Tibial artery (tissue), 4 donors: ENCODE results near the gene BLM.
"Not testable (repeated sequence)": the region's sequence is repeated elsewhere in the genome, so short reads cannot be mapped to it uniquely, and the experiment has no call there.

Experiments
- DNase-seq, 2 donors: peaks; one replicate each; pipeline ENCODE4 v3.0.0-alpha.2; 2019
- H3K27ac ChIP-seq, 2 donors: fragments of 200-600 bp; sonication (generic) in 1 of 2; 1 replicate in 1 of 2; 2 replicates in 1 of 2; pipeline ENCODE4 v1.5.1; 2018 to 2019; ENCODE audit warnings: mild to moderate bottlenecking in 1 of 2
- H3K27me3 ChIP-seq, 2 donors: fragments of 200-600 bp; sonication (generic) in 1 of 2; one replicate each; pipeline versions ENCODE4 v1.5.1 to v1.6.0; 2016 to 2019
- H3K36me3 ChIP-seq, 3 donors: fragments of 200-600 bp; sonication (generic) in 2 of 3; one replicate each; pipeline ENCODE4 v1.5.1; 2016 to 2019; ENCODE audit warnings: mild to moderate bottlenecking in 2 of 3
- H3K4me1 ChIP-seq, 4 donors: fragments of 200-600 bp; sonication (generic) in 2 of 4; 1 replicate in 3 of 4; 2 replicates in 1 of 4; pipeline ENCODE4 v1.5.1; 2016 to 2019
- H3K4me3 ChIP-seq, 2 donors: fragments of 200-600 bp; sonication (generic) in 1 of 2; 1 replicate in 1 of 2; 2 replicates in 1 of 2; pipeline ENCODE4 v1.5.1; 2018 to 2019; ENCODE audit warnings: mild to moderate bottlenecking in 2 of 2
- H3K9me3 ChIP-seq, 3 donors: fragments of 200-600 bp; sonication (generic) in 1 of 3; one replicate each; pipeline ENCODE4 v1.5.1; 2016 to 2019
- intact Hi-C: fragments of 100-400 bp; cut with DNase I; formaldehyde crosslinking; loops from one replicate; pipeline ENCODE4 v1.15.0; 2023; ENCODE audit warnings: low total_unique reads
- TF ChIP-seq, protein P1 (sequence below), 2 experiments: fragments of 200-600 bp in 1 of 2; fragments of 450-650 bp in 1 of 2; IDR thresholded peaks; one replicate each; pipeline ENCODE4 v1.5.1; 2017 to 2019; ENCODE audit warnings: antibody characterized with exemption in 2 of 2, mild to moderate bottlenecking in 1 of 2, moderate library complexity in 1 of 2

The BLM gene

DNA sequence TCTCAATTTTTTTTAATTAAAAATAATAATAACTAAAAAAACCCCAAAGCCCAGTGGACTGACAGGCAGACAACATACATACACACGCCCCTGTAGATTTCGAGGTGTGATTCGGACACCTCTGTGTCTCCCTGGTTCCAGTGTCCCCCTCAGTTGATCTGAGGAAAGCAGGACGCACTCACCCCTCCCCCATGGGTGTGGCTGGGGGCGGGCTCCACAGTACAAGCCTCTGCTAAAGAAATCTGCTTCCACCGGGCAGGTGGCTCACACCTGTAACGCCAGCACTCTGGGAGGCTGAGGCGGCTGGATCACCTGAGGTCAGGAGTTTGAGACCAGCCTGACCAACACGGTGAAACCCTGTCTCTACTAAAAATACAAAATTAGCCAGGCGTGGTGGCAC, 33.8 kb upstream of the BLM start:
- Histone ChIP-seq H3K27me3 (no peaks in the 10 kb centered on the region), H3K27ac (no peak overlapping the region)
- DNase-seq: no peak

DNA sequence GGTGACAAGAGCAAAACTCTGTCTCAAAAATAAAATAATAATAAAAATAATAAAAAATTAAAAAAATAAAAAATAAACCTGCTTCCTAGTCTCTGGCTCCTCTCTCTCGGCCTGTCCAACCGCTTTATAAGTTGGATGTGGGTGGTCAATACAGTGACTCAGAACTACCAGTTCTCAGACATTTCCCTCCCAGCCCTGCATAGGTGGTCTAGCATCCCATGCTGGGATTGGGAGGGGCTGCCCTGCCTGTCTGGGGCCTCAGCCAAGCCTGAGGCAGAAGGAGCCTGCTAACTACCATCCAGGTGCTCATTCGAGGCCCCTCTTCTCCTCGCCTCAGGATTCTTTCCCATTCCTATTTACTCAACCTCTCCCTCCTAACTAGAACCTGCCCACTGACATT, 33.3 kb upstream of the BLM start:
- intact Hi-C loops: no loop called here
- no peak overlapping the region for H3K4me3 ChIP-seq
- no peaks in the 10 kb centered on the region for H3K36me3 ChIP-seq
- no peaks in the 10 kb centered on the region for H3K9me3 ChIP-seq
- peaks cover 0 to 29% (median 16%) of the 10 kb centered on the region in 4 donors for H3K4me1 ChIP-seq
- TF ChIP-seq, protein P1, sequence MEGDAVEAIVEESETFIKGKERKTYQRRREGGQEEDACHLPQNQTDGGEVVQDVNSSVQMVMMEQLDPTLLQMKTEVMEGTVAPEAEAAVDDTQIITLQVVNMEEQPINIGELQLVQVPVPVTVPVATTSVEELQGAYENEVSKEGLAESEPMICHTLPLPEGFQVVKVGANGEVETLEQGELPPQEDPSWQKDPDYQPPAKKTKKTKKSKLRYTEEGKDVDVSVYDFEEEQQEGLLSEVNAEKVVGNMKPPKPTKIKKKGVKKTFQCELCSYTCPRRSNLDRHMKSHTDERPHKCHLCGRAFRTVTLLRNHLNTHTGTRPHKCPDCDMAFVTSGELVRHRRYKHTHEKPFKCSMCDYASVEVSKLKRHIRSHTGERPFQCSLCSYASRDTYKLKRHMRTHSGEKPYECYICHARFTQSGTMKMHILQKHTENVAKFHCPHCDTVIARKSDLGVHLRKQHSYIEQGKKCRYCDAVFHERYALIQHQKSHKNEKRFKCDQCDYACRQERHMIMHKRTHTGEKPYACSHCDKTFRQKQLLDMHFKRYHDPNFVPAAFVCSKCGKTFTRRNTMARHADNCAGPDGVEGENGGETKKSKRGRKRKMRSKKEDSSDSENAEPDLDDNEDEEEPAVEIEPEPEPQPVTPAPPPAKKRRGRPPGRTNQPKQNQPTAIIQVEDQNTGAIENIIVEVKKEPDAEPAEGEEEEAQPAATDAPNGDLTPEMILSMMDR (IDR thresholded peaks at IDR 0.05): no peak
- DNase-seq: no peak
- H3K27ac ChIP-seq: no peak overlapping the region
- H3K27me3 ChIP-seq: no peaks in the 10 kb centered on the region

More for the DNA sequence above, 33.8 kb upstream of the BLM start:
- H3K9me3 ChIP-seq: no peaks in the 10 kb centered on the region
- H3K4me1 ChIP-seq: peaks cover 0 to 29% (median 16%) of the 10 kb centered on the region in 4 donors
- intact Hi-C loops: no loop called here
- TF ChIP-seq, protein P1 (IDR thresholded peaks at IDR 0.05): no peak
- no peaks in the 10 kb centered on the region for H3K36me3 ChIP-seq
- no peak overlapping the region for H3K4me3 ChIP-seq

- no peaks in the 10 kb centered on the region for H3K27me3 ChIP-seq
- H3K4me3 ChIP-seq: no peak overlapping the region
- H3K27ac ChIP-seq: no peak overlapping the region
- H3K36me3 ChIP-seq: no peaks in the 10 kb centered on the region
- TF ChIP-seq, protein P1 (IDR thresholded peaks at IDR 0.05): no peak
- peaks cover 0 to 28% (median 16%) of the 10 kb centered on the region in 4 donors for H3K4me1 ChIP-seq
- intact Hi-C loops: no loop called here
- DNase-seq: no peak
- no peaks in the 10 kb centered on the region for H3K9me3 ChIP-seq
These were observed 32.9 kb upstream of the BLM start for GRCh38 chr15:90684281-90684680.

- H3K36me3 ChIP-seq: no peaks in the 10 kb centered on the region
- intact Hi-C loops: no loop called here
- no peak overlapping the region for H3K27ac ChIP-seq
- H3K4me1 ChIP-seq: peaks cover 0 to 14% (median 7%) of the 10 kb centered on the region in 4 donors
- no peak for DNase-seq
- H3K9me3 ChIP-seq: no peaks in the 10 kb centered on the region
- TF ChIP-seq, protein P1 (IDR thresholded peaks at IDR 0.05): no peak
- H3K4me3 ChIP-seq: no peak overlapping the region
- no peaks in the 10 kb centered on the region for H3K27me3 ChIP-seq
These were observed 31.3 kb upstream of the BLM start for GRCh38 chr15:90685591-90686434.

DNA sequence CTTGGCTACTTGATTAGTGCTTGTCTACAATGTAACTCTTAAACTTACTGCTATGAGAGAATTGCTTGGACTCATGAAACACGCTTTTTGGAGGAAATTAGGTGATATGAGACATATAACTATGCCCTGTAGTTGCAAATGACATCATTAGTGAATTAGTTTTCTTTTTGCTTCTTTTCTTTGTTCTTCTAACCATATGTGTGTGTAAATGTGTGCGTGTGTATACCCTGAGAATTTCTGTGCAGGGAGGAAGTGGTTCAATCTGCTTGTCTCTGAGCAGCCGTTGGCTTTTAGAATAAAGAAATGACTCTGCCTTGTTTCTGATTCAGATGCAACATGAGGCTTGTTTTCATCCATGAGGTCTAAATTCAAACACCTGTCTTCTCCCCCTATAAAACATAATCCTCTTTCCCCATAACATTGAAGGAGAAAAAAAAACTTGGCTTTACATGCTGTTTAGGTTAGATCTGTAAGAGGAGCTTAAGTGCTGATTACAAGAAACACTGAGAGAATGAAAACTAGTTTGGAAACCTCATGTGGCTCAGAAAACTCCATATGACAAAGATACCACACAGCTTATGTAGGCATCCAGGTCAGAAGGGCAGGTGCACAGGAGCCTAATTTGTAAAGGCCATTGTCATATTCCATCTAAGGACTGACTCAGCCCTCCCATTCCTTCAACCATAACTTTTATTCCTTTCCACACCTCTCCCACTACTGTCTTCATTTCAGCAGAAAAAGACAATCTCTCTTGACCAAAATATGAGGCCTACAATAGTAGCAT, 30.5 kb upstream of the BLM start:
- DNase-seq: no peak
- Histone ChIP-seq H3K36me3 (no peaks in the 10 kb centered on the region), H3K4me1 (peaks cover 0 to 6% (median 2%) of the 10 kb centered on the region in 4 donors), H3K9me3 (no peaks in the 10 kb centered on the region), H3K4me3 (no peak overlapping the region), H3K27ac (no peak overlapping the region), H3K27me3 (no peaks in the 10 kb centered on the region)
- intact Hi-C loops: no loop called here
- TF ChIP-seq, protein P1 (IDR thresholded peaks at IDR 0.05): no peak

- H3K36me3 ChIP-seq, H3K27me3 ChIP-seq, H3K27ac ChIP-seq, H3K4me1 ChIP-seq, H3K4me3 ChIP-seq, intact Hi-C loops, DNase-seq, H3K9me3 ChIP-seq: not testable (repeated sequence)
These were observed 27.7 kb upstream of the BLM start for GRCh38 chr15:90689326-90689961.
